GM21786 (cell line): ENCODE measurements around the gene BAK1.
A peak's percentile ranks its signal among the peaks of the same experiment; 100 is the strongest.
"Not testable (repeated sequence)": the region's sequence is repeated elsewhere in the genome, so short reads cannot be mapped to it uniquely, and the experiment has no call there.

ENCODE experiments used
- ATAC-seq: cut with Tn5 transposase; IDR thresholded peaks from one replicate; pipeline ENCODE4 v1.9.1; 2021; ENCODE audit not compliant: unreplicated experiment

BAK1 gene

DNA sequence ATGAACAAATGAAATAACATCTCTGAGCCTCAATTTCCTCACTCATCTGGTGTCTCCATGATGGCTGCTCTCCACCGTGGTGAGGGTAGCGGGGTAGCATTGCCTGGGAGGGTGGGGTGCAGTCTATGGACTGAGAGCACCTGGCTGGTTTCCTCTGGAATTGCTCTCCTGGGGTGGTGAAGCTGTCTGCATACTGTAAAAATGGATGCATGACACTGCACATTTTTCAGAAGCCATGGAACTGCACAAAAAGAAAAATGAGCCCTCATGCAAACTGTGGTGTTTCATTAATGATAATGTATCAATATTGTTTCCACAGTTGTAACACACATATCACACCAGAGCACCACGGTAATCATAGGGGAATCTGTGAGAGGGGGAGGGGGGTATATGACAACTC is 28.9 kb upstream of the BAK1 start:
- ATAC-seq = no peak

GRCh38 chr6:33607784-33608161 is 27.7 kb upstream of the BAK1 start:
- ATAC-seq = no peak

GRCh38 chr6:33607126-33607783 is 27.2 kb upstream of the BAK1 start:
- ATAC-seq = no peak

DNA sequence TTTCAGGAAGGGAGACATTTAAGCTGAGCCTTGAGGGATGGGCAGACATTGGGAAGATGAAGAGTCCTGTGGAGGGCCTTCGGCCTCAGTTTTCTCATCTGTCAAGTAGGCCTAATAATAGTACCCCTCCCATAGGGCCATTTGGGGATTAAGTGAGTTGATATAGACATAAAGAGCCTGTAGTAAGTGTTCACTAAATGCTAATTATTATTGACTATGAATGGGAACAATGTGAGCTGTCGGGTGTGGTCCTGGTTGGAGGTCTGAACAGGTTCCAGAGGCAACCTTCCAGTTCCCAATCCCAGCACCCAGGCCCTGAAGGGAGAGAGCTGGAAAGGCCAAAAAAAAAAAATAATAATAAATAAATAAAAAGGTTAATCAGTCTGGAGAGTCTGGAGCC is 26.6 kb upstream of the BAK1 start:
- no peak for ATAC-seq

GRCh38 chr6:33604941-33605854 is 25.1 kb upstream of the BAK1 start:
- ATAC-seq = no peak

GRCh38 chr6:33602180-33602579 is 22.1 kb upstream of the BAK1 start:
- ATAC-seq = no peak

DNA sequence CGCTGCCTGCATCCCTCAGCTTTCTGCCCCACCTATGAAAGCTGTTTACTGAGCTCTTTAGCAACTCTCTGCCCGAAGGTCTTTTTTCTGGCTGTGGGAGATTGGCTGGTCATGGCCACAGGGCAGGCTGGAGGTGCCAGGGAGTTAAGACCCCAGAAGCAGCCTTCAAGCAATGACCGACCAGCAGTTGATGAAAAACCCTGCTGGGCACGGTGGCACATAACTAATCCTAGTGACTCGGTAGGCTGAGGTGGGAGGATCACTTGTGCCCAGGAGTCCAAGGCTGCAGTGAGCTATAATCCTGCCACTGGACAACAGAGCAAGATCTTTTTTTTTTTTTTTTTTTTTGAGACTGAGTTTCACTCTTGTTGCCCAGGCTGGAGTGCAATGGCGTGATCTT is 20.7 kb upstream of the BAK1 start:
- ATAC-seq = no peak

DNA sequence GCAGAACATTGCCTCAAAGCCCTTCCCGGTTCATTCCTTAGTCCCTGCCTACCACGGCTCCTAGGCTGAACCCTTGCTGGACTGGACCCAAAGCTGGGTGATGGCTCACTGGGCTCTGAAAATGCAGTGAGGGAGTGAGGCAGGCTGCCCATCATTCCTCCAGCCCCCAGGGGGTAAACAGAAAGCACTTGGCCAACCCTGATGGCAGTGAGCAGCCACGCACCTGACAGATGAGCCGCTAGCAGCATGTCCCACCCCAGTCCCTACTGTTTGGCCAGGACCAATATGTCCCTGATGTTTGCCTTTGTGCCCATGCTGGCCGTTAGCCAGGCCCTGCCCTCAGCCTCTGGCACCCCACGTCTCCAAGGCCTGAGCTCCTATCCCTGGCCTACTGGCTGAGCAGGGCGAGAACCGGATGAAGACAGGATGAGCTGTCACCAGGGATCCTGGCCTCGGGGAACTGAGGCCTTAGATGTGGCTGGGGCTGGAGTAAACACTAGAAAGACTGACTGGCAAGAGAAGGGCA is 19.4 kb upstream of the BAK1 start:
- ATAC-seq = no peak

DNA sequence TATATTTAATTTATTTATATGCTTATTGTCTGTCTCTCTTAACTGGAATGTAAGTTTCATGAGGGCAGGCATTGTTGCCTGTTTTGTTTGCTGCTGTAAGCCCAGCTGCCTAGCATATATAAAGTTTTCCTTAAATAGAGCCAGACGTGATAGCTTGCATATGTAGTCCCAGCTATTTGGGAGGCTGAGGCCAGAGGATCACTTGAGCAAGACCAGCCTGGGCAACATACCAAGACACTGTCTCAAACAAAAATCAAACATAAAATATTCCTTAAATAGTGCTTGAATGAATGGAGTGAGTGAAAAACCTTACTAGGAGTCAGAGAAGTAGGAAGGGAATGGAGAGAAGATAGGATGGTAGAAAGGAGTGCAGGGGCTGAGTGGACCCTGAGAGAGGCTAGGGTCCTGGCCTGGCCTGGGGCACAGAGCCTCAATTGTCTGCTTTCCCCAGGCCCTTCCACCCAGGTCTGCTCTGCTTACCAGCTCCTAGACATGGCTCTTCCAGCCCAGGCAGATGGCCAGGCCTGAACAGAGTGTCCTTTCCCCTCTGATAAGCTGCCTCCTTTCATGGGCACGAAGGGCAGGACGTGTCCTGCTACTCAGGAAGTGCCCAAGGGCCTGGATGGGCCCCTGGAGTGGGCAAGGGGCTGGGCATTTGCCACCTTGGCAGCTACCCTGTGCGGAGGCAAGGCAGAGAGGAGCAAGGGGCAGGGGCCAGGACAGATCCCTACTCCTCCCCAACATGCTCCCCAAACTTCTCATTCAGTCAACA is 17.7 kb upstream of the BAK1 start:
- ATAC-seq = no peak

DNA sequence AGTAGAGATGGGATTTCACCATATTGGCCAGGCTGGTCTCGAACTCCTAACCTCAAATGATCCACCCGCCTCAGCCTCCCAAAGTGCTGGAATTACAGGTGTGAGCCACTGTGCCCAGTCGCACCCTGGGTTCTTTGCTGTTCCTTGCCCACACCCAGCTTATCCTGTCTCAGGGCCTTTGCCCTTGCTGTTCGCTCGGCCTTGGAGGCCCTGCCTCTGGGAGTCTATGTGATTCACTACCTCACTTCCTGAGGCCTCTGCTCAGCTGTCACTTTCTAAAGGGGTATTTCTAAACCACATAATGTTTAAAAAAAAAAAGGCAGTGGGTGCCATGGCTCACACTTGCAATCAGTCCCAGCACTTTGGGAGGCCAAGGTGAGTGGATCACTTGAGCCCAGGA is 16.8 kb upstream of the BAK1 start:
- not testable (repeated sequence) for ATAC-seq

DNA sequence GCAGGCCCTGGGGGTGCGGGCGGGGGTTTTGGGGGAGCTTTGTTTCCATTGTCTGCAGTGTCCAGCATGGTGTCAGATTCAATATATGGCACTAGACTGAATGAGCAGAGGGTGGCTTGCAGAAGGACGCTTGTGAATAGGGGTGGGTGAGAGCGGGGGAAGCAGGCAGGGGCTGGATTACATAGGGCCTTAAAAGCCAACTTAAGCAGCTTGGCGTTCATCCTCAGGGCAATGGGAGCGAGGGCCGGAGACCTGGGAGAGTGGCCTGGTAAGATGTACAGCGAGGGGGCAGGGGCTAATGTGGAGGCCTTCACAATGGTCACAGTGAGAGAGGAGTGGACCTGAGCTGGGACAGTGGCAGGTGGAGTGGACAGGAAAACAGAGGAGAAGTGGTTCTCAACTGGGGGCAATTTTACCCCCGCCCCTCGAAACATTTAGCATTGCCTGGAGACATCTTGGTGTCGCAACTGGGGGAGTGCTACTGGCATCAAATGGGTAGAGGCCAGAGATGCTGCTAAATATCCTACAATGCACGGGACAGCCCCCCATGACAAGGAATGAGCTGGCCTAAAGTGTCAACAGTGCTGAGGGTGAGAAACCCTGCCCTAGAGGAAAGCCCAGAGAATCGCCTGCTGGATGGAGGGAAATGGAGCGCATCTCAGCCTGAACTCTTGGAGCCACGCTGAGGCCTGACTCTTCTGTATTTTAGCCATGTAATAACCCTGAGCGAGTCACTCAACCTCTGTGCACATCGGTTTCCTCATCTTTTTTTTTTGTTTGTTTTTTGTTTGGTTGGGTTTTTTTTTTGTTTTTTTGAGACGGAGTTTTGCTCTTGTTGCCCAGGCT is 15.1 kb upstream of the BAK1 start:
- ATAC-seq = no peak

DNA sequence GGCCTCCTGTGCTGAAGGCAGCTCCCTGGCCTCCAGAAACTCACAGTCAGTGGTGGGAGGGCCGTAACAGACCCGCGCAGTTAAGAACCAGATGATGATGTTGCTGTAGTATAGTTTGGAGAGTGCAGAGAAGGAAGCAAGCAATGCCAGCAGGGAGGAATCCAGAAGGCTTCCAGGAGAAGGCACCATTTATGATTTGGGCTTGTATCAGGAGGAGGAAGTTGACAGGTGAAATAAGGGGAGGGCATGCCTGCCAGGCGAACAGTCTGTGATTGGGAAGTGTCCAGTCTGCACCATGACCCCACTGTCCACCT is 13.3 kb upstream of the BAK1 start:
- no peak for ATAC-seq

DNA sequence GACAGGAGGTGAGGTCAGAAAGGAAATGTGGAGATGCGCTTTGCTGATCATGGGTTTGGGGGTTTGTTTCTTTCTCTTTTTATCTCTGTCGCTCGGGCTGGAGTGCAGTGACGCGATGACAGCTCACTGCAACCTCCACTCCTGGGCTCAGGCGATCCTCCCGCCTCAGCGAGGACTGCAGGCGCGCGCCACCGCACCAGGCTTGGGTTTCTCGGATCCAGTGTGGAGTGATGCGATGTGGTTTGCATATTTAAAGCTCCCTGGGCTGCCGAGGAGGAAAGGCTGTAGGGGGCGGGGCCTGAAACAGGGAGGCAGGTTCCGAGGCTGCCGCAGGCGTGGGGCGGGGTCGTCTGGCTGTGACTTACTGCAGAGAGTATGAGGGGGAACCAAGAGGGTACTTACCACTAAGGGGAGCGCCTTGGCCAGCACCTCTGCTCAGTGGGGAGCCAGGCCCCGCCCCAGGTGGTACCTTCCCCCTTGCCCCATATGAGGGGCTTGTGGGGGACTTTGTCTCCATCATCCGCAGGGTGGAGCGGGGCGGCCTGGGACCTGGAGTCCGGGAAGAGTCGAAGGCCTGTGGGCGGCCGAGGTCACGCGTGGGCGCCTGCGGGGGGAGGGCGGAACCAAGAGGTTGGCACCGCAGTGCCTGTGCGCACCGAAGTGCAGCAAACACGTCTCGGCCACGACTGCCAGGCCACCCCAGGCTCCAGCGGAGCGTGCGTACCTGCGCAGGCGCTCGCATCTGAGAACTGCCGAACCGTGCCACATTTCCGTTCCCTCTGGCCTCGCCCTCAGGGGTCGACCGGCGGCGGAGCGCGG is 12.7 kb upstream of the BAK1 start:
- peak; percentile 48 for ATAC-seq

DNA sequence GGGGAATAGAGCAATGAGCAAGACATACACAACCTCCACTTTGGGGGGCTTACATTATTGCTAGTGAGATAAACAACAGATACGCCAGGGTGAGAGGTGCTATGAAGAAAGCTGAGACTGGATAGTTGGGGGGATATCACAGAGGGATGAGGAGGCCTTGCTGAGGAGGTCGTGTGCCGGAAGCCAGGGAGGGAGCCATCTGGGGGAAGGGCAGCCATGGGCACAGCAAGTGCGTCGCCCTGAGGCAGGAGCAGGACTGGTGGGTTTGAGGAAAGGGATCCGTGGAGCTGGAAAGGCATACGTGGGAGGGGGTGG is 12.2 kb upstream of the BAK1 start:
- ATAC-seq = no peak

- ATAC-seq = no peak
Observed at GRCh38 chr6:33591424-33592032, 11.5 kb upstream of the BAK1 start.

DNA sequence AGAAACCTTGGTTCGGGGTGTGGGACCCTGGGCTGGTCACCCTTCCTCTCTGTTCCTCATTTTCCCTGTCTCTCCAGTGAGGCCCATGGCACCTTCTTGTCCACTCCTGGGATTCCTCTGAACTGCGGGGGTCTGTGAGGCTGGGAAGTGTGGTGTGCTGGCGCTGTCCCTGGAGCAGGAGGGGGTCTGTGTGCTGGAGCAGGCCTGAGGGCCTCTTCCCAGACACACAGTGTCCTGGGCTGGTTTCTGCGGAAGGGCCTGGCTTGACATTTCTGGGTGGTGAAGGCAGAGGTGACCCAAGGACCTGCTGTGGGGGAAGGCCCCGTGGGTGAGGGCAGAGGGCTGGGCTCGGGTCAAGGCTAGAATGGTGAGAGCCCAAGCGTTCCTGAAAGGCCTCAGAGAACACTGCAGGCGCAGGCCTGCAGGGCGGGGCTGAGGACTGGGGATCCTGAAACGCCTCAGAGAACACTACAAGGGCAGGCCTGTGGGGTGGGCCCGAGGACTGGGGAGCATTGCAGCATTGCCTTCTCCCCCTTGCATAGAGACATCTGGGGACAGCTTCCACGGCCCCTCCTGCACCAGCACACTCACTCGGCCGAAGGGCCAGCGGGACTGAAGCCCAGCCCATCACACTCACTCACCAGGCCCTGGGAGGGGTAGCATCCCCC is 10.6 kb upstream of the BAK1 start:
- ATAC-seq = no peak

GRCh38 chr6:33589731-33590530 is 9.9 kb upstream of the BAK1 start:
- ATAC-seq = peak; percentile 32

DNA sequence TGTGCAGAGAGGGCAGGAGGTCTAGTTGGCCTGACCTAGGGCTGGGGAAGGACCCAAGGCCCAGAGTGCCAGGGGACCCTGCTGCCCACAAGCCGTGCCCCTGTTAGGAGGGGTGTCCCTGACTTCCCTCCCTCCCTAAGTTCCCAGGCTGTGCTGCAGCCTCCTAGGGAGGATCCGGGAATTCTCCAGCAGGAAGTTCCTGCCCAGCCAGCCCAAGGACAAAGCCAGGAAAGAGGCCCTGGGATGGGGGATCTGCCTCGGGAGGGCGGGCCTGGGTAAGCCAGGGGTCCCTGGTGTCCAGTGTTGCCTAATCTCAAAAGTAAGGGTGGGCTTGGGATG is 9.3 kb upstream of the BAK1 start:
- no peak for ATAC-seq
